Measurements from ENCODE around the gene RPL38.

DNA sequence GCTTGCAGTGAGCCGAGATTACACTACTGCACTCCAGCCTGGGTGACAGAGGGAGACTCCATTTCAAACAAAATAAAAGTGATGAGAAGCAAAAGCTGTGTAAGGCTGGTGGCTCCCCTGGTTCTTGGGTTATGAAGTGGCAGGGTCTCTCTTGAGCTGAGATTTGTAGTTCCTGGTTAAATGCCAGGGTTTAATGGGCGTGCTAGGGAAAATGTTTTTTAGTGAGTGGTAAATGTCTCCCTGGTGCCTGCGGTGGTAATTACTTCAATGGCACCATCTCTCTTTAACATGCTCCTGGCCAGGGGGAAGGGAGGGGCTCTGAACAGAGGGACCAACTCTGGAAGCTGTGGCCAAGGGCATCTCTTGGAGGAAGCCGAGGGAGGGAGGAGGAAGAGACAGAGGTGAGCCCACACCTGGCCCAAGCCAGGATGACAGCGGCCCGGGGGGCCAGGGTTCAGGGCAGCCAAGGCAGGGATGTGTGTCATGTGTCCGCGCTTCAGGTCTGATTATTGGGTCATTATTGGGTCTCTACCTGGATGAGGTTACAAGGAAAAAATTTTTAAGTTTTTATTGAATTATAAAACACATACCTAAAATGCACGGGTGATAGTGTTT lies 17.8 kb upstream of the RPL38 start:
- TF ChIP-seq EZH2 (IDR thresholded peaks at IDR 0.05; ENCODE audit: low read depth, unreplicated experiment) (no peak), CTCF (conservative IDR thresholded peaks at IDR 0.05; ENCODE audit: low read depth in 2 of 2) (no peak), POLR2AphosphoS5 (IDR thresholded peaks at IDR 0.05; ENCODE audit: low read depth) (no peak)
- TF ChIP-seq, protein P1, sequence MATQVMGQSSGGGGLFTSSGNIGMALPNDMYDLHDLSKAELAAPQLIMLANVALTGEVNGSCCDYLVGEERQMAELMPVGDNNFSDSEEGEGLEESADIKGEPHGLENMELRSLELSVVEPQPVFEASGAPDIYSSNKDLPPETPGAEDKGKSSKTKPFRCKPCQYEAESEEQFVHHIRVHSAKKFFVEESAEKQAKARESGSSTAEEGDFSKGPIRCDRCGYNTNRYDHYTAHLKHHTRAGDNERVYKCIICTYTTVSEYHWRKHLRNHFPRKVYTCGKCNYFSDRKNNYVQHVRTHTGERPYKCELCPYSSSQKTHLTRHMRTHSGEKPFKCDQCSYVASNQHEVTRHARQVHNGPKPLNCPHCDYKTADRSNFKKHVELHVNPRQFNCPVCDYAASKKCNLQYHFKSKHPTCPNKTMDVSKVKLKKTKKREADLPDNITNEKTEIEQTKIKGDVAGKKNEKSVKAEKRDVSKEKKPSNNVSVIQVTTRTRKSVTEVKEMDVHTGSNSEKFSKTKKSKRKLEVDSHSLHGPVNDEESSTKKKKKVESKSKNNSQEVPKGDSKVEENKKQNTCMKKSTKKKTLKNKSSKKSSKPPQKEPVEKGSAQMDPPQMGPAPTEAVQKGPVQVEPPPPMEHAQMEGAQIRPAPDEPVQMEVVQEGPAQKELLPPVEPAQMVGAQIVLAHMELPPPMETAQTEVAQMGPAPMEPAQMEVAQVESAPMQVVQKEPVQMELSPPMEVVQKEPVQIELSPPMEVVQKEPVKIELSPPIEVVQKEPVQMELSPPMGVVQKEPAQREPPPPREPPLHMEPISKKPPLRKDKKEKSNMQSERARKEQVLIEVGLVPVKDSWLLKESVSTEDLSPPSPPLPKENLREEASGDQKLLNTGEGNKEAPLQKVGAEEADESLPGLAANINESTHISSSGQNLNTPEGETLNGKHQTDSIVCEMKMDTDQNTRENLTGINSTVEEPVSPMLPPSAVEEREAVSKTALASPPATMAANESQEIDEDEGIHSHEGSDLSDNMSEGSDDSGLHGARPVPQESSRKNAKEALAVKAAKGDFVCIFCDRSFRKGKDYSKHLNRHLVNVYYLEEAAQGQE (IDR thresholded peaks at IDR 0.05; ENCODE audit: unreplicated experiment): no peak

Measured in GM23338 (cell line).